Neural progenitor cell (in vitro differentiated cells): ENCODE data around the gene TPPP. TPM values are rescaled to one million over a fixed set of nuclear protein-coding genes. Genes with fewer than 3 reads are reported as not detected.

Source experiments
- DNase-seq: peaks from one replicate; pipeline ENCODE4 v3.0.0-alpha.2; 2016; ENCODE audit warnings: low spot score
- H2AFZ ChIP-seq: fragments of 200-600 bp; sonication (generic); replicated peaks from 2 replicates; pipeline ENCODE4 v1.6.1; 2016; ENCODE audit warnings: antibody characterized with exemption
- H3F3A ChIP-seq: fragments of 200-600 bp; sonication (generic); 2 replicates; pipeline ENCODE4 v1.6.1; 2016; ENCODE audit warnings: antibody characterized with exemption, low read depth
- H3K27ac ChIP-seq: fragments of 200-600 bp; sonication (generic); 2 replicates; pipeline ENCODE4 v1.5.1; 2016; ENCODE audit warnings: mild to moderate bottlenecking
- H3K27me3 ChIP-seq: fragments of 200-600 bp; sonication (generic); 2 replicates; pipeline ENCODE4 v1.6.1; 2016; ENCODE audit warnings: mild to moderate bottlenecking, moderate library complexity
- H3K36me3 ChIP-seq: fragments of 200-600 bp; sonication (generic); 2 replicates; pipeline ENCODE4 v1.5.1; 2016
- H3K4me1 ChIP-seq: fragments of 200-600 bp; sonication (generic); 2 replicates; pipeline ENCODE4 v1.6.1; 2016; ENCODE audit warnings: mixed run types
- H3K4me2 ChIP-seq: fragments of 200-600 bp; sonication (generic); 2 replicates; pipeline ENCODE4 v1.6.1; 2016
- H3K4me3 ChIP-seq: fragments of 200-600 bp; sonication (generic); 2 replicates; pipeline ENCODE4 v1.5.1; 2016
- H3K79me2 ChIP-seq: fragments of 200-600 bp; sonication (generic); 2 replicates; pipeline ENCODE4 v1.6.1; 2016; ENCODE audit warnings: low read depth
- H3K9ac ChIP-seq: fragments of 200-600 bp; sonication (generic); 2 replicates; pipeline ENCODE4 v1.6.1; 2016
- H3K9me3 ChIP-seq: fragments of 200-600 bp; sonication (generic); 2 replicates; pipeline ENCODE4 v1.5.1; 2016; ENCODE audit warnings: low read depth
- H4K20me1 ChIP-seq: fragments of 200-600 bp; sonication (generic); 2 replicates; pipeline ENCODE4 v1.6.1; 2016; ENCODE audit warnings: low read depth
- H3K27ac Mint-ChIP-seq: 3 replicates; pipeline ENCODE4 v1.8.0; 2021; ENCODE audit warnings: mixed read lengths
- H3K27me3 Mint-ChIP-seq: 2 replicates; pipeline ENCODE4 v1.8.0; 2022; ENCODE audit warnings: low read depth, mild to moderate bottlenecking, inconsistent platforms, moderate library complexity, mixed read lengths; ENCODE audit not compliant: insufficient read depth
- H3K36me3 Mint-ChIP-seq: 3 replicates; pipeline ENCODE4 v1.8.0; 2021; ENCODE audit warnings: mixed read lengths
- H3K4me1 Mint-ChIP-seq: 3 replicates; pipeline ENCODE4 v1.8.0; 2021; ENCODE audit warnings: mixed read lengths
- H3K4me3 Mint-ChIP-seq: 3 replicates; pipeline ENCODE4 v1.8.0; 2021; ENCODE audit warnings: mild to moderate bottlenecking, moderate library complexity, mixed read lengths
- H3K9me3 Mint-ChIP-seq: 3 replicates; pipeline ENCODE4 v1.8.0; 2020; ENCODE audit warnings: mixed read lengths
- CTCF ChIP-seq: fragments of 200-600 bp; sonication (generic); IDR thresholded peaks from 2 replicates; pipeline ENCODE4 v1.5.1; 2017; ENCODE audit warnings: antibody characterized with exemption, mild to moderate bottlenecking
- EZH2 ChIP-seq: fragments of 200-600 bp; sonication (generic); IDR thresholded peaks from 2 replicates; pipeline ENCODE4 v1.6.1; 2017; ENCODE audit warnings: antibody characterized with exemption, mild to moderate bottlenecking, moderate library complexity
- EZH2phosphoT487 ChIP-seq: fragments of 200-600 bp; sonication (generic); IDR thresholded peaks from 2 replicates; pipeline ENCODE4 v1.6.1; 2017; ENCODE audit warnings: antibody characterized with exemption
- total RNA-seq: library from RNA; depleted of rRNA; stranded (reverse); fragments of >200 nt; gene quantifications from 2 replicates; pipeline ENCODE4 v1.2.3, GENCODE V29; 2015; ENCODE audit warnings: low replicate concordance

TPPP gene
- total RNA-seq, 1 donor from 2014 or later = not detected

- Histone ChIP-seq H3K4me2 (no peak overlapping the region), H3F3A (peaks cover 15% of the 10 kb centered on the region), H2AFZ (no peak overlapping the region), H3K4me1 (no peaks in the 10 kb centered on the region), H4K20me1 (no peaks in the 10 kb centered on the region), H3K27ac (no peak overlapping the region), H3K9me3 (no peaks in the 10 kb centered on the region), H3K9ac (no peak overlapping the region), H3K36me3 (peaks cover 6% of the 10 kb centered on the region), H3K79me2 (no peaks in the 10 kb centered on the region), H3K27me3 (no peaks in the 10 kb centered on the region), H3K4me3 (no peak overlapping the region)
- no peaks in the 10 kb centered on the region for H3K4me1 Mint-ChIP-seq
- no peaks in the 10 kb centered on the region for H3K27me3 Mint-ChIP-seq
- H3K36me3 Mint-ChIP-seq = peaks cover 25% of the 10 kb centered on the region
- peaks cover 2% of the 10 kb centered on the region for H3K9me3 Mint-ChIP-seq
- DNase-seq = no peak
- TF ChIP-seq CTCF = no peak
- TF ChIP-seq EZH2phosphoT487 = no peak
- TF ChIP-seq EZH2 = no peak
- no peak overlapping the region for H3K4me3 Mint-ChIP-seq
- peak overlapping the region; percentile 46 for H3K27ac Mint-ChIP-seq
These were observed 48.6 kb downstream of the TPPP start for GRCh38 chr5:644509-644908.

- H3K36me3 Mint-ChIP-seq = peaks cover 25% of the 10 kb centered on the region
- Histone ChIP-seq H2AFZ (no peak overlapping the region), H3F3A (peaks cover 12% of the 10 kb centered on the region), H3K9me3 (no peaks in the 10 kb centered on the region), H3K9ac (no peak overlapping the region), H3K36me3 (peaks cover 6% of the 10 kb centered on the region), H4K20me1 (no peaks in the 10 kb centered on the region), H3K4me2 (no peak overlapping the region), H3K27ac (no peak overlapping the region), H3K79me2 (no peaks in the 10 kb centered on the region), H3K4me3 (no peak overlapping the region), H3K27me3 (no peaks in the 10 kb centered on the region), H3K4me1 (no peaks in the 10 kb centered on the region)
- no peak overlapping the region for H3K27ac Mint-ChIP-seq
- DNase-seq = no peak
- no peaks in the 10 kb centered on the region for H3K27me3 Mint-ChIP-seq
- peaks cover 2% of the 10 kb centered on the region for H3K9me3 Mint-ChIP-seq
- no peak overlapping the region for H3K4me3 Mint-ChIP-seq
- TF ChIP-seq CTCF (no peak), EZH2phosphoT487 (no peak), EZH2 (no peak)
- no peaks in the 10 kb centered on the region for H3K4me1 Mint-ChIP-seq
These were observed 49.3 kb downstream of the TPPP start for GRCh38 chr5:643811-644271.

- no peaks in the 10 kb centered on the region for H3K9me3 ChIP-seq
- Mint-ChIP-seq H3K27me3 (no peaks in the 10 kb centered on the region), H3K4me1 (no peaks in the 10 kb centered on the region)
These were observed 49.8 kb downstream of the TPPP start for GRCh38 chr5:643351-643801.

More at GRCh38 chr5:643351-643801, 49.8 kb downstream of the TPPP start:
- Histone ChIP-seq H3F3A (peaks cover 11% of the 10 kb centered on the region), H4K20me1 (no peaks in the 10 kb centered on the region), H3K4me2 (no peak overlapping the region), H3K4me1 (no peaks in the 10 kb centered on the region), H2AFZ (no peak overlapping the region), H3K4me3 (no peak overlapping the region), H3K27me3 (no peaks in the 10 kb centered on the region), H3K79me2 (no peaks in the 10 kb centered on the region), H3K36me3 (peaks cover 6% of the 10 kb centered on the region), H3K9ac (no peak overlapping the region), H3K27ac (no peak overlapping the region)
- no peak for DNase-seq
- no peak for TF ChIP-seq CTCF
- no peak for TF ChIP-seq EZH2
- TF ChIP-seq EZH2phosphoT487 = no peak
- Mint-ChIP-seq H3K9me3 (peaks cover 2% of the 10 kb centered on the region), H3K36me3 (peaks cover 25% of the 10 kb centered on the region), H3K4me3 (no peak overlapping the region), H3K27ac (no peak overlapping the region)
